ENCODE data around the gene CACNA2D1.

Gene CACNA2D1

GRCh38 chr7:82414389-82414788 is 29.2 kb downstream of the CACNA2D1 start:
- TF ChIP-seq REST (IDR thresholded peaks at IDR 0.05; ENCODE audit: insufficient read depth in 1 of 2, low read depth in 2 of 2, low read length in 2 of 2) (no peak), TAF1 (IDR thresholded peaks at IDR 0.05; ENCODE audit: borderline replicate concordance, insufficient read depth, low read length) (no peak), POLR2AphosphoS5 (IDR thresholded peaks at IDR 0.05; ENCODE audit: low read depth, low read length) (no peak), SIN3A (IDR thresholded peaks at IDR 0.05; ENCODE audit: borderline replicate concordance, insufficient read depth, low read length) (no peak), FOXP2 (optimal IDR thresholded peaks at IDR 0.05; ENCODE audit: borderline replicate concordance, extremely low read depth, extremely low read length, insufficient read depth) (no peak)

GRCh38 chr7:82413237-82413636 is 30.3 kb downstream of the CACNA2D1 start:
- TF ChIP-seq SIN3A (IDR thresholded peaks at IDR 0.05; ENCODE audit: borderline replicate concordance, insufficient read depth, low read length): no peak

- TF ChIP-seq REST (IDR thresholded peaks at IDR 0.05; ENCODE audit: insufficient read depth in 1 of 2, low read depth in 2 of 2, low read length in 2 of 2) (no peak), TAF1 (IDR thresholded peaks at IDR 0.05; ENCODE audit: borderline replicate concordance, insufficient read depth, low read length) (no peak), FOXP2 (optimal IDR thresholded peaks at IDR 0.05; ENCODE audit: borderline replicate concordance, extremely low read depth, extremely low read length, insufficient read depth) (no peak), POLR2AphosphoS5 (IDR thresholded peaks at IDR 0.05; ENCODE audit: low read depth, low read length) (no peak), SIN3A (IDR thresholded peaks at IDR 0.05; ENCODE audit: borderline replicate concordance, insufficient read depth, low read length) (no peak)
These were observed 31.8 kb downstream of the CACNA2D1 start for GRCh38 chr7:82411732-82412131.

- TF ChIP-seq TAF1 (IDR thresholded peaks at IDR 0.05; ENCODE audit: borderline replicate concordance, insufficient read depth, low read length): no peak
- TF ChIP-seq SIN3A (IDR thresholded peaks at IDR 0.05; ENCODE audit: borderline replicate concordance, insufficient read depth, low read length): no peak
- no peak for TF ChIP-seq POLR2AphosphoS5 (IDR thresholded peaks at IDR 0.05; ENCODE audit: low read depth, low read length)
- TF ChIP-seq FOXP2 (optimal IDR thresholded peaks at IDR 0.05; ENCODE audit: borderline replicate concordance, extremely low read depth, extremely low read length, insufficient read depth): no peak
- TF ChIP-seq REST (IDR thresholded peaks at IDR 0.05; ENCODE audit: insufficient read depth in 1 of 2, low read depth in 2 of 2, low read length in 2 of 2): no peak
These were observed 33.1 kb downstream of the CACNA2D1 start for GRCh38 chr7:82410461-82410860.

GRCh38 chr7:82406937-82407336 is 36.6 kb downstream of the CACNA2D1 start:
- no peak for TF ChIP-seq TAF1 (IDR thresholded peaks at IDR 0.05; ENCODE audit: borderline replicate concordance, insufficient read depth, low read length)
- no peak for TF ChIP-seq REST (IDR thresholded peaks at IDR 0.05; ENCODE audit: insufficient read depth in 1 of 2, low read depth in 2 of 2, low read length in 2 of 2)
- no peak for TF ChIP-seq FOXP2 (optimal IDR thresholded peaks at IDR 0.05; ENCODE audit: borderline replicate concordance, extremely low read depth, extremely low read length, insufficient read depth)
- TF ChIP-seq SIN3A (IDR thresholded peaks at IDR 0.05; ENCODE audit: borderline replicate concordance, insufficient read depth, low read length): no peak
- TF ChIP-seq POLR2AphosphoS5 (IDR thresholded peaks at IDR 0.05; ENCODE audit: low read depth, low read length): no peak
